ENCODE measurements around the gene MAMLD1.
A peak's percentile ranks its signal among the peaks of the same experiment; 100 is the strongest.

MAMLD1 gene

DNA sequence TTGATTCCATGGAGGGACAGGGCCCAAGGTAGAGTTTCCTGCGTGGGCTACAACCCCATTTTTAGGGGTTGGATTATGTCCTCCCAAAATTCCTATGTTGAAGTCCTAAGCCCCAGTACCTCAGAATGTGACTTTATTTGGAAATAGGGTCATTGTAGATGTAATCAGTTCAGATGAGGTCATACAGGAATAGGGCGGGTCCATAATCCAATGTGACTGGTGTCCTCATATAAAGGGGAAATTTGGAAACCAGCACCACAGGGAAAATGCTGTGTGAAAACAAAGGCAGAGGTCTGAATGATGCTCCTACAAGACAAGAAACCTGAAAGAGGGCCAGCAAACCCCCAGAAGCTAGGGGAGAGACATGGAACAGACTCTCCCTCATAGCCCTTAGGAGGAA lies 31.1 kb upstream of the MAMLD1 start:
- Histone ChIP-seq H3K4me1 (ENCODE audit: control insufficient read depth, insufficient read depth, low read length) (no peaks in the 10 kb centered on the region), H3K9me3 (ENCODE audit: control insufficient read depth, insufficient read depth, low read depth, low read length) (no peaks in the 10 kb centered on the region), H3K27ac (ENCODE audit: extremely low read depth, low read depth, low read length) (no peak overlapping the region), H3K4me3 (ENCODE audit: low read depth, low read length) (no peak overlapping the region), H3K36me3 (ENCODE audit: control insufficient read depth in 2 of 2, insufficient read depth in 1 of 2, low read length in 2 of 2) (no peaks in the 10 kb centered on the region)
- TF ChIP-seq, protein P1, sequence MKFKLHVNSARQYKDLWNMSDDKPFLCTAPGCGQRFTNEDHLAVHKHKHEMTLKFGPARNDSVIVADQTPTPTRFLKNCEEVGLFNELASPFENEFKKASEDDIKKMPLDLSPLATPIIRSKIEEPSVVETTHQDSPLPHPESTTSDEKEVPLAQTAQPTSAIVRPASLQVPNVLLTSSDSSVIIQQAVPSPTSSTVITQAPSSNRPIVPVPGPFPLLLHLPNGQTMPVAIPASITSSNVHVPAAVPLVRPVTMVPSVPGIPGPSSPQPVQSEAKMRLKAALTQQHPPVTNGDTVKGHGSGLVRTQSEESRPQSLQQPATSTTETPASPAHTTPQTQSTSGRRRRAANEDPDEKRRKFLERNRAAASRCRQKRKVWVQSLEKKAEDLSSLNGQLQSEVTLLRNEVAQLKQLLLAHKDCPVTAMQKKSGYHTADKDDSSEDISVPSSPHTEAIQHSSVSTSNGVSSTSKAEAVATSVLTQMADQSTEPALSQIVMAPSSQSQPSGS (tag by site-specific recombination; IDR thresholded peaks at IDR 0.05; ENCODE audit: low read depth) = 0 out of 2 replicates have a peak, but pooled peaks have one; percentile 11
- TF ChIP-seq ZNF629 (tag by site-specific recombination; IDR thresholded peaks at IDR 0.05) (peak; percentile 57), ZBTB8A (tag by site-specific recombination; IDR thresholded peaks at IDR 0.05) (no peak), ZSCAN30 (tag by site-specific recombination; IDR thresholded peaks at IDR 0.05) (no peak), ZNF610 (tag by site-specific recombination; IDR thresholded peaks at IDR 0.05; ENCODE audit: borderline replicate concordance) (no peak), ZFP69B (tag by site-specific recombination; IDR thresholded peaks at IDR 0.05) (peak; percentile 60; the same call in 1 of the 2 replicates), TCF7L2 (IDR thresholded peaks at IDR 0.05; ENCODE audit: borderline replicate concordance, low read depth, low read length) (no peak), ZNF292 (tag by site-specific recombination; IDR thresholded peaks at IDR 0.05; ENCODE audit: borderline replicate concordance, low read depth) (no peak), ZNF155 (tag by site-specific recombination; IDR thresholded peaks at IDR 0.05) (no peak), ZNF658 (tag by site-specific recombination; IDR thresholded peaks at IDR 0.05) (no peak)
- TF ChIP-seq, protein P2, sequence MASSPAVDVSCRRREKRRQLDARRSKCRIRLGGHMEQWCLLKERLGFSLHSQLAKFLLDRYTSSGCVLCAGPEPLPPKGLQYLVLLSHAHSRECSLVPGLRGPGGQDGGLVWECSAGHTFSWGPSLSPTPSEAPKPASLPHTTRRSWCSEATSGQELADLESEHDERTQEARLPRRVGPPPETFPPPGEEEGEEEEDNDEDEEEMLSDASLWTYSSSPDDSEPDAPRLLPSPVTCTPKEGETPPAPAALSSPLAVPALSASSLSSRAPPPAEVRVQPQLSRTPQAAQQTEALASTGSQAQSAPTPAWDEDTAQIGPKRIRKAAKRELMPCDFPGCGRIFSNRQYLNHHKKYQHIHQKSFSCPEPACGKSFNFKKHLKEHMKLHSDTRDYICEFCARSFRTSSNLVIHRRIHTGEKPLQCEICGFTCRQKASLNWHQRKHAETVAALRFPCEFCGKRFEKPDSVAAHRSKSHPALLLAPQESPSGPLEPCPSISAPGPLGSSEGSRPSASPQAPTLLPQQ (tag by site-specific recombination; IDR thresholded peaks at IDR 0.05) = peak; percentile 75
- ChIA-PET POLR2A (no interaction called here), CTCF (no interaction called here)

DNA sequence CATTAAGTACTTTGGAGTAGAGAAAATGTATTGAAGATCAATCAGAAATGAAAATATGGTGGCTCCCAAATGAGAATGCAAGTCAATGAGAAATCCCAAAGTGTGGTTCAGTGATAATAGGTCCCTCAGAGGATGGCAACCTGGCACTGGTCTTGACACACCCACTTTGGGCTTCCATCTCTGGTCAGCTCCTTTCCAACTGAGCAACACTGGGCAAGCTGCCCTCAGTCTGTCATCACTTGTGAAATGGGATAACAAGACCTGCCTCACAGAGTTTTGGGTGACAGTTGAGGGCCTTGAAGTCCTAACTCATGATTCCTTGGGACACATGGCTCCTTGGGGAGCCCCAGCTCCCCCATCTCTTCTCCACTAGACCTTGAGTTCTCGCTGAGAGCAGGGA lies 29.0 kb upstream of the MAMLD1 start:
- TF ChIP-seq, protein P3, sequence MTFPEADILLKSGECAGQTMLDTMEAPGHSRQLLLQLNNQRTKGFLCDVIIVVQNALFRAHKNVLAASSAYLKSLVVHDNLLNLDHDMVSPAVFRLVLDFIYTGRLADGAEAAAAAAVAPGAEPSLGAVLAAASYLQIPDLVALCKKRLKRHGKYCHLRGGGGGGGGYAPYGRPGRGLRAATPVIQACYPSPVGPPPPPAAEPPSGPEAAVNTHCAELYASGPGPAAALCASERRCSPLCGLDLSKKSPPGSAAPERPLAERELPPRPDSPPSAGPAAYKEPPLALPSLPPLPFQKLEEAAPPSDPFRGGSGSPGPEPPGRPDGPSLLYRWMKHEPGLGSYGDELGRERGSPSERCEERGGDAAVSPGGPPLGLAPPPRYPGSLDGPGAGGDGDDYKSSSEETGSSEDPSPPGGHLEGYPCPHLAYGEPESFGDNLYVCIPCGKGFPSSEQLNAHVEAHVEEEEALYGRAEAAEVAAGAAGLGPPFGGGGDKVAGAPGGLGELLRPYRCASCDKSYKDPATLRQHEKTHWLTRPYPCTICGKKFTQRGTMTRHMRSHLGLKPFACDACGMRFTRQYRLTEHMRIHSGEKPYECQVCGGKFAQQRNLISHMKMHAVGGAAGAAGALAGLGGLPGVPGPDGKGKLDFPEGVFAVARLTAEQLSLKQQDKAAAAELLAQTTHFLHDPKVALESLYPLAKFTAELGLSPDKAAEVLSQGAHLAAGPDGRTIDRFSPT (tag by site-specific recombination; IDR thresholded peaks at IDR 0.05) = no peak
- TF ChIP-seq ZNF48 (tag by site-specific recombination; IDR thresholded peaks at IDR 0.05) = no peak
- no peak for TF ChIP-seq ZSCAN23 (tag by site-specific recombination; IDR thresholded peaks at IDR 0.05)
- no peak for TF ChIP-seq ZNF292 (tag by site-specific recombination; IDR thresholded peaks at IDR 0.05; ENCODE audit: borderline replicate concordance, low read depth)
- TF ChIP-seq ZBTB48 (tag by site-specific recombination; IDR thresholded peaks at IDR 0.05) = no peak
- ChIA-PET POLR2A (no interaction called here), CTCF (interaction anchor here (0.6 to 1.5 kb wide), 3 partner anchors 12 to 779 kb away, joined by 3 to 4 read pairs (median 4); no protein-coding TSS in a partner anchor)
- H3K36me3 ChIP-seq (ENCODE audit: control insufficient read depth in 2 of 2, insufficient read depth in 1 of 2, low read length in 2 of 2) = no peaks in the 10 kb centered on the region
- no peak overlapping the region for H3K27ac ChIP-seq (ENCODE audit: extremely low read depth, low read depth, low read length)
- H3K4me1 ChIP-seq (ENCODE audit: control insufficient read depth, insufficient read depth, low read length) = no peaks in the 10 kb centered on the region
- no peaks in the 10 kb centered on the region for H3K9me3 ChIP-seq (ENCODE audit: control insufficient read depth, insufficient read depth, low read depth, low read length)
- no peak overlapping the region for H3K4me3 ChIP-seq (ENCODE audit: low read depth, low read length)

DNA sequence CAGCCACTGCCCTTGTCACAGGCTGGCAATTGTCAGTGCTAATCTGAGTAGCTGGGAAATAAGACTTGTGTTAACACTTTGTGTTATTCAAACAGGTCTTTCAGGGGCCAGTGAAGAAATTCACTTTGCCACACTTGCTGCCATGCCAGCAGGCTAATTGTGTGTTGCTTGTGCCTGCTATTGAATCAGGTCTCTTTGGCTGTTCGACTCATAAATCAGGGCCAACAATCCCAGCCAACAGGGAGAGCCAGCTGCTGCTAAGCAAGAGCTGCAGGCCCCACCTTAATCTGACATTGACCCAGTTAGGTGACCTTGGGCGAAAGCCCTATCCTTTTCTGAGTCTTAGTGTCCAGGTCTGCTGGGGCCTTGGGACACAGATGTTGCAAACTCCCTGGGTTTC lies 28.1 kb upstream of the MAMLD1 start:
- Histone ChIP-seq H3K36me3 (ENCODE audit: control insufficient read depth in 2 of 2, insufficient read depth in 1 of 2, low read length in 2 of 2) (no peaks in the 10 kb centered on the region), H3K4me3 (ENCODE audit: low read depth, low read length) (no peak overlapping the region), H3K4me1 (ENCODE audit: control insufficient read depth, insufficient read depth, low read length) (no peaks in the 10 kb centered on the region), H3K27ac (ENCODE audit: extremely low read depth, low read depth, low read length) (no peak overlapping the region), H3K9me3 (ENCODE audit: control insufficient read depth, insufficient read depth, low read depth, low read length) (no peaks in the 10 kb centered on the region)
- CTCF ChIA-PET = interaction anchor here (0.6 to 1.5 kb wide), 3 partner anchors 11 to 778 kb away, joined by 3 to 4 read pairs (median 3); no protein-coding TSS in a partner anchor
- POLR2A ChIA-PET = no interaction called here
- no peak for TF ChIP-seq ZNF169 (tag by site-specific recombination; IDR thresholded peaks at IDR 0.05)
- no peak for TF ChIP-seq ZNF266 (tag by site-specific recombination; IDR thresholded peaks at IDR 0.05; ENCODE audit: low read depth)
- TF ChIP-seq ZNF433 (tag by site-specific recombination; IDR thresholded peaks at IDR 0.05; ENCODE audit: low read depth) = no peak
- TF ChIP-seq ZEB2 (tag by site-specific recombination; IDR thresholded peaks at IDR 0.05) = no peak
- TF ChIP-seq ZNF341 (tag by site-specific recombination; IDR thresholded peaks at IDR 0.05; ENCODE audit: low read depth) = no peak
- TF ChIP-seq PRDM1 (tag by site-specific recombination; IDR thresholded peaks at IDR 0.05) = no peak
- TF ChIP-seq, protein P4, sequence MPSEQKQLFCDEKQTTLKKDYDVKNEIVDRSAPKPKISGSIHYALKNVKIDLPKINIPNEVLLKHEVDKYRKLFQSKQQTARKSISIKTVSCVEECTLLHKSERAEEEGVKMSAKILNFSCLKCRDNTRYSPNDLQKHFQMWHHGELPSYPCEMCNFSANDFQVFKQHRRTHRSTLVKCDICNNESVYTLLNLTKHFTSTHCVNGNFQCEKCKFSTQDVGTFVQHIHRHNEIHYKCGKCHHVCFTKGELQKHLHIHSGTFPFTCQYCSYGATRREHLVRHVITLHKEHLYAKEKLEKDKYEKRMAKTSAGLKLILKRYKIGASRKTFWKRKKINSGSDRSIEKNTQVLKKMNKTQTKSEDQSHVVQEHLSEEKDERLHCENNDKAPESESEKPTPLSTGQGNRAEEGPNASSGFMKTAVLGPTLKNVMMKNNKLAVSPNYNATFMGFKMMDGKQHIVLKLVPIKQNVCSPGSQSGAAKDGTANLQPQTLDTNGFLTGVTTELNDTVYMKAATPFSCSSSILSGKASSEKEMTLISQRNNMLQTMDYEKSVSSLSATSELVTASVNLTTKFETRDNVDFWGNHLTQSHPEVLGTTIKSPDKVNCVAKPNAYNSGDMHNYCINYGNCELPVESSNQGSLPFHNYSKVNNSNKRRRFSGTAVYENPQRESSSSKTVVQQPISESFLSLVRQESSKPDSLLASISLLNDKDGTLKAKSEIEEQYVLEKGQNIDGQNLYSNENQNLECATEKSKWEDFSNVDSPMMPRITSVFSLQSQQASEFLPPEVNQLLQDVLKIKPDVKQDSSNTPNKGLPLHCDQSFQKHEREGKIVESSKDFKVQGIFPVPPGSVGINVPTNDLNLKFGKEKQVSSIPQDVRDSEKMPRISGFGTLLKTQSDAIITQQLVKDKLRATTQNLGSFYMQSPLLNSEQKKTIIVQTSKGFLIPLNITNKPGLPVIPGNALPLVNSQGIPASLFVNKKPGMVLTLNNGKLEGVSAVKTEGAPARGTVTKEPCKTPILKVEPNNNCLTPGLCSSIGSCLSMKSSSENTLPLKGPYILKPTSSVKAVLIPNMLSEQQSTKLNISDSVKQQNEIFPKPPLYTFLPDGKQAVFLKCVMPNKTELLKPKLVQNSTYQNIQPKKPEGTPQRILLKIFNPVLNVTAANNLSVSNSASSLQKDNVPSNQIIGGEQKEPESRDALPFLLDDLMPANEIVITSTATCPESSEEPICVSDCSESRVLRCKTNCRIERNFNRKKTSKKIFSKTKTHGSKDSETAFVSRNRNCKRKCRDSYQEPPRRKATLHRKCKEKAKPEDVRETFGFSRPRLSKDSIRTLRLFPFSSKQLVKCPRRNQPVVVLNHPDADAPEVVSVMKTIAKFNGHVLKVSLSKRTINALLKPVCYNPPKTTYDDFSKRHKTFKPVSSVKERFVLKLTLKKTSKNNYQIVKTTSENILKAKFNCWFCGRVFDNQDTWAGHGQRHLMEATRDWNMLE (tag by site-specific recombination; conservative IDR thresholded peaks at IDR 0.05; ENCODE audit: low read depth) = no peak
- no peak for TF ChIP-seq ZNF37A (tag by site-specific recombination; IDR thresholded peaks at IDR 0.05)

All from HEK293 (cell line).